ENCODE data around the gene SLC5A12.

Gene SLC5A12

GRCh38 chr11:26721948-26722475 is at the start of gene SLC5A12:
TSS of gene SLC5A12 (minus strand) at chr11:26722060. CDS start at chr11:26721714, 346 bp downstream.
- DNase-seq (ENCODE audit: low spot score), result no peak

GRCh38 chr11:26769027-26769426 is 47.2 kb upstream of the SLC5A12 start:
- DNase-seq (ENCODE audit: low spot score), result no peak

GRCh38 chr11:26767060-26767459 is 45.2 kb upstream of the SLC5A12 start:
- DNase-seq (ENCODE audit: low spot score), result no peak

GRCh38 chr11:26765323-26765722 is 43.5 kb upstream of the SLC5A12 start:
- DNase-seq (ENCODE audit: low spot score), result no peak

GRCh38 chr11:26764825-26765224 is 43.0 kb upstream of the SLC5A12 start:
- no peak for DNase-seq (ENCODE audit: low spot score)

GRCh38 chr11:26764315-26764714 is 42.5 kb upstream of the SLC5A12 start:
- DNase-seq (ENCODE audit: low spot score), result no peak

GRCh38 chr11:26762089-26762488 is 40.2 kb upstream of the SLC5A12 start:
- DNase-seq (ENCODE audit: low spot score), result no peak

- no peak for DNase-seq (ENCODE audit: low spot score)
These were observed 39.5 kb upstream of the SLC5A12 start for GRCh38 chr11:26761361-26761809.

- no peak for DNase-seq (ENCODE audit: low spot score)
These were observed 36.1 kb upstream of the SLC5A12 start for GRCh38 chr11:26757995-26758394.

GRCh38 chr11:26755762-26756161 is 33.9 kb upstream of the SLC5A12 start:
- no peak for DNase-seq (ENCODE audit: low spot score)

GRCh38 chr11:26753723-26754504 is 32.1 kb upstream of the SLC5A12 start:
- DNase-seq (ENCODE audit: low spot score), result peak; percentile 60

- no peak for DNase-seq (ENCODE audit: low spot score)
These were observed 28.1 kb upstream of the SLC5A12 start for GRCh38 chr11:26749927-26750326.

- no peak for DNase-seq (ENCODE audit: low spot score)
These were observed 21.8 kb upstream of the SLC5A12 start for GRCh38 chr11:26743622-26744021.

GRCh38 chr11:26742966-26743365 is 21.1 kb upstream of the SLC5A12 start:
- no peak for DNase-seq (ENCODE audit: low spot score)

- DNase-seq (ENCODE audit: low spot score), result no peak
These were observed 19.2 kb upstream of the SLC5A12 start for GRCh38 chr11:26741036-26741435.

- DNase-seq (ENCODE audit: low spot score), result no peak
These were observed 17.7 kb upstream of the SLC5A12 start for GRCh38 chr11:26739366-26740073.

- DNase-seq (ENCODE audit: low spot score), result no peak
These were observed 12.8 kb upstream of the SLC5A12 start for GRCh38 chr11:26734691-26735090.

- DNase-seq (ENCODE audit: low spot score), result no peak
These were observed 9.2 kb upstream of the SLC5A12 start for GRCh38 chr11:26731084-26731456.

GRCh38 chr11:26730414-26731083 is 8.7 kb upstream of the SLC5A12 start:
- DNase-seq (ENCODE audit: low spot score), result no peak

GRCh38 chr11:26729284-26729683 is 7.4 kb upstream of the SLC5A12 start:
- DNase-seq (ENCODE audit: low spot score), result no peak

- DNase-seq (ENCODE audit: low spot score), result no peak
These were observed 5.1 kb upstream of the SLC5A12 start for GRCh38 chr11:26726960-26727359.

- DNase-seq (ENCODE audit: low spot score), result no peak
These were observed 1.9 kb downstream of the SLC5A12 start for GRCh38 chr11:26719998-26720397.
